ENCODE results near the gene OPN1SW. TPM values are rescaled to one million over a fixed set of nuclear protein-coding genes. Genes with fewer than 3 reads are reported as not detected.

OPN1SW gene
- total RNA-seq, 3 donors from 2014 or later: not detected

DNA sequence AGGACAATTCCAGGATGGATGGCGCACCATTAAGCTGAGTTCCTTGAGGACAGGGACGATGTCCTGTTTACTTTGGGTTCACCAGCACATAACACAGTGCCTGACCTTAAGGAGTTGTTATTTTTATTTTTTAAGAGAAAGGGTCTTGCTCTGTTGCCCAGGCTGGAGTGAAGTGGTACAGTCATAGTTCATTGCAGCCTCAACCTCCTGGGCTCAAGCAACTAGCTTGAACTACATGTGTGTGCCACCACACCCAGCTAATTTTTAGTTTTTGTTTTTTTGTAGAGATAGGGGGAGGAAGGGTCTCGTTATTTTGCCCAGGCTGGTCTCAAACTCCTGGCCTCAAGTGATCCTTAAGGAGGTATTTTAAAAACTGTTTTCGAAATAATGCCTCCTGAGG is 38.2 kb downstream of the OPN1SW start:
- Histone ChIP-seq H3K27me3 (no peaks in the 10 kb centered on the region), H3K27ac (no peak overlapping the region), H3K36me3 (no peaks in the 10 kb centered on the region), H3K4me3 (no peak overlapping the region), H3K9me3 (no peaks in the 10 kb centered on the region), H3K4me1 (peaks cover 0 to 10% of the 10 kb centered on the region in 2 donors)
- DNase-seq (ENCODE audit: low spot score in 2 of 2): no peak
- intact Hi-C loops (cut with DNase I; ENCODE audit: low total_unique reads): no loop called here
- TF ChIP-seq POLR2A (IDR thresholded peaks at IDR 0.05): no peak
- TF ChIP-seq, protein P1, sequence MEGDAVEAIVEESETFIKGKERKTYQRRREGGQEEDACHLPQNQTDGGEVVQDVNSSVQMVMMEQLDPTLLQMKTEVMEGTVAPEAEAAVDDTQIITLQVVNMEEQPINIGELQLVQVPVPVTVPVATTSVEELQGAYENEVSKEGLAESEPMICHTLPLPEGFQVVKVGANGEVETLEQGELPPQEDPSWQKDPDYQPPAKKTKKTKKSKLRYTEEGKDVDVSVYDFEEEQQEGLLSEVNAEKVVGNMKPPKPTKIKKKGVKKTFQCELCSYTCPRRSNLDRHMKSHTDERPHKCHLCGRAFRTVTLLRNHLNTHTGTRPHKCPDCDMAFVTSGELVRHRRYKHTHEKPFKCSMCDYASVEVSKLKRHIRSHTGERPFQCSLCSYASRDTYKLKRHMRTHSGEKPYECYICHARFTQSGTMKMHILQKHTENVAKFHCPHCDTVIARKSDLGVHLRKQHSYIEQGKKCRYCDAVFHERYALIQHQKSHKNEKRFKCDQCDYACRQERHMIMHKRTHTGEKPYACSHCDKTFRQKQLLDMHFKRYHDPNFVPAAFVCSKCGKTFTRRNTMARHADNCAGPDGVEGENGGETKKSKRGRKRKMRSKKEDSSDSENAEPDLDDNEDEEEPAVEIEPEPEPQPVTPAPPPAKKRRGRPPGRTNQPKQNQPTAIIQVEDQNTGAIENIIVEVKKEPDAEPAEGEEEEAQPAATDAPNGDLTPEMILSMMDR (IDR thresholded peaks at IDR 0.05): no peak
- no peak for TF ChIP-seq POLR2AphosphoS5 (IDR thresholded peaks at IDR 0.05)

DNA sequence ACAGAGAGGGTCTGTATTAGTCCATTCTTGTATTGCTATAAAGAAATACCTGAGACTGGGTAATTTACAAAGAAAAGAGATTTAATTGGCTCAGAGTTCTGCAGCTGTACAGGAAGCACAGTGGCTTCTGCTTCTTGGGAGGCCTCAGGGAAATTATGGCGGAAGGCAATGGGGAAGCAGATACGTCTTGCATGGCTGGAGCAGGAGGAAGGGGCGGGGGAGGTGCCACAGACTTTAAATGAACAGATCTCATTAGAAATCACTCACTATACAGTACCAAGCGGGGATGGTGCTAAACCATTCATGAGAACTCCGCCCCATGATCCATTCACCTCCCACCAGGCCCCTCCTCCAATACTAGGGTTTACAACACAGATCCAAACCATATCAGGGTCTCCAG is 40.2 kb downstream of the OPN1SW start:
- Histone ChIP-seq H3K9me3 (no peaks in the 10 kb centered on the region), H3K27me3 (no peaks in the 10 kb centered on the region)
- intact Hi-C loops (cut with DNase I; ENCODE audit: low total_unique reads): no loop called here

DNA sequence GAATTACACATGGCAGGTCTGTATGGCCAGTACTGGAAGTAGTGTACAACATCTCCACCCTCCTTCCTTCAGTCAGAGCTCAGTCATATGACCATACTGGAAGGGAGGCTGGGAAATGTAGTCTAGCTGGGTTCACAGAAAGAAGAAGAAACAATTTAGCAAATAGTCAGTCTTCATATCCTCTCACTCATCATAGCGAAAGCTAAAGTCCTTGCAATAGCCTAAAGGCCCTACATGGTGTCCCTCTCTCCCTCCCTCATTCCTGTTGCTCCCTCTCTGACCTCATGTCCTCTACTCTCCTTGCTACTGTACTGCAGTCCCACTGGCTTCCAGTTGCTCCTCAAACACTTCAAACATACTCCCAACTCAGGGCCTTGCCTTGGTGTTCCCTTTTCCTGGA is 40.7 kb downstream of the OPN1SW start:
- Histone ChIP-seq H3K4me1 (no peaks in the 10 kb centered on the region), H3K27ac (no peak overlapping the region), H3K36me3 (no peaks in the 10 kb centered on the region), H3K4me3 (no peak overlapping the region), H3K27me3 (no peaks in the 10 kb centered on the region), H3K9me3 (no peaks in the 10 kb centered on the region)
- TF ChIP-seq POLR2AphosphoS5 (IDR thresholded peaks at IDR 0.05) (no peak), POLR2A (IDR thresholded peaks at IDR 0.05) (no peak)
- TF ChIP-seq, protein P1 (IDR thresholded peaks at IDR 0.05): no peak
- intact Hi-C loops (cut with DNase I; ENCODE audit: low total_unique reads): no loop called here
- DNase-seq (ENCODE audit: low spot score in 2 of 2): no peak

More for the DNA sequence above, 40.2 kb downstream of the OPN1SW start:
- TF ChIP-seq POLR2A (IDR thresholded peaks at IDR 0.05): no peak
- TF ChIP-seq, protein P1 (IDR thresholded peaks at IDR 0.05): no peak
- TF ChIP-seq POLR2AphosphoS5 (IDR thresholded peaks at IDR 0.05): no peak
- DNase-seq (ENCODE audit: low spot score in 2 of 2): no peak
- Histone ChIP-seq H3K27ac (no peak overlapping the region), H3K4me1 (peaks cover 0 to 3% of the 10 kb centered on the region in 2 donors), H3K4me3 (no peak overlapping the region), H3K36me3 (no peaks in the 10 kb centered on the region)

DNA sequence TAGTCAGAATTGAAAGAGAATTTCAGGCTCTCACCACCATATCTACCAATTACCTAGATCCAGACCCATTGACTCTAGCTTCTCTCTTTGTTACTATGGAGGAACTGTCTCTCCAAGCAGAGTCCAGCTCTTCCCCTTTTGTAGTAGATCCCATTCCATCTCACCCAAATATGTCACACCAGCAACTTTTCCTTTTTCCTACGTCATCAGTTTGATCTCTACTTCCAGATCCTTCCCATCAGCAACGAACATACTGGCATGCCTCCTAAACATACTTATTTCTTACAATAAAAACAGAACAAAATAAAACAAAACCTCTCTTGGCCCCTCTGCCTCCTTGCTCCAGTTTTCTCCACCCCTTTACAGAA is 42.3 kb downstream of the OPN1SW start:
- Histone ChIP-seq H3K27me3 (no peaks in the 10 kb centered on the region), H3K4me3 (no peak overlapping the region), H3K4me1 (no peaks in the 10 kb centered on the region), H3K9me3 (no peaks in the 10 kb centered on the region), H3K27ac (no peak overlapping the region), H3K36me3 (no peaks in the 10 kb centered on the region)
- DNase-seq (ENCODE audit: low spot score in 2 of 2): no peak
- TF ChIP-seq POLR2AphosphoS5 (IDR thresholded peaks at IDR 0.05) (no peak), POLR2A (IDR thresholded peaks at IDR 0.05) (no peak)
- TF ChIP-seq, protein P1 (IDR thresholded peaks at IDR 0.05): no peak
- intact Hi-C loops (cut with DNase I; ENCODE audit: low total_unique reads): no loop called here

DNA sequence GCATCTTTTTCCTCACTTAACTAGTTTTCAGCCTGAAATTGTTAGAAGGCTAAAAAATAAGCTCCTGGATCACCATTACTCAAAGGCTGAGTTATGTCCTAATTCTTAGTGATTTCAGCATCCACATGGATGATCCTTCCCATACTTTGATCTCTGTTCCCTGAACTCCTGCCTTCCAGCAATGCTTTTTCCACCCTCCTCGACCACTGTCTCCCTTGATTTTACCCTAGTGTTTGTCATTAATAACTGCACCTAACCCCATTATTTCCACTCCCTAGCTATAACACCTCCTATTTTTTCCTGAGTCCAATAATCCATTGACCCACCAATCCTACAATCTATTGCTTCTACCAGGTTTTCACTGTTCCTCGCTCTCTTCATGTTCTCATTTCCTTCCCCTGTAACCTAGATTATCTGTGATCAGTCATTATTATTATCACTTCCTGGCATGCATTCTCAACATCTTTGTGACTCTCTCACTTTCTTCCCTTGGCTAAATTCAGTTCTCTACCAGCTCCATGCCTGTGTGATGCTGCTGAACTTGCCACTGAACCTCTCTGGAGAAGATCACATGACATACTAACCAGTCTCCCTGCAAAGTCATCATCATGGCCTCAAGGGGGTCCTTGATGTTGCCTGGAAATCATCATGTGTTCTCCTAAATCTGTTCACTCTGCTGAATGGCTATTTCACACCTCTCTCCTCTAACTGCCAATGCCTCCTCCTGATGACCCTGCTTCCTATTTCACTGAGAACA is 42.9 kb downstream of the OPN1SW start:
- Histone ChIP-seq H3K27me3 (no peaks in the 10 kb centered on the region), H3K36me3 (no peaks in the 10 kb centered on the region), H3K9me3 (no peaks in the 10 kb centered on the region), H3K4me3 (no peak overlapping the region), H3K27ac (no peak overlapping the region), H3K4me1 (no peaks in the 10 kb centered on the region)
- intact Hi-C loops (cut with DNase I; ENCODE audit: low total_unique reads): no loop called here
- no peak for TF ChIP-seq POLR2AphosphoS5 (IDR thresholded peaks at IDR 0.05)
- TF ChIP-seq, protein P1 (IDR thresholded peaks at IDR 0.05): no peak
- TF ChIP-seq POLR2A (IDR thresholded peaks at IDR 0.05): no peak
- no peak for DNase-seq (ENCODE audit: low spot score in 2 of 2)

Data from breast epithelium (tissue), 4 donors.